ENCODE data around the gene DOK4.

The DOK4 gene

GRCh38 chr16:57485916-57486857, at the start of gene DOK4:
Gene DOK4, minus strand, starts transcription at chr16:57486493. Its CDS starts 6,986 bp downstream, at chr16:57479507.
- peak within 1 kb of the TSS; percentile 39 for H3K4me3 ChIP-seq (ENCODE audit: low read depth, low read length)
- TF ChIP-seq CTCF (IDR thresholded peaks at IDR 0.05; ENCODE audit: borderline replicate concordance, insufficient read depth, low read depth, low read length): no peak

GRCh38 chr16:57535680-57536305, 49.5 kb upstream of the DOK4 start:
- H3K4me3 ChIP-seq (ENCODE audit: low read depth, low read length): peak overlapping the region; percentile 59
- 0 out of 2 replicates have a peak, but pooled peaks have one; percentile 24 for TF ChIP-seq CTCF (IDR thresholded peaks at IDR 0.05; ENCODE audit: borderline replicate concordance, insufficient read depth, low read depth, low read length)

GRCh38 chr16:57534881-57535658, 48.8 kb upstream of the DOK4 start:
- no peak for TF ChIP-seq CTCF (IDR thresholded peaks at IDR 0.05; ENCODE audit: borderline replicate concordance, insufficient read depth, low read depth, low read length)
- H3K4me3 ChIP-seq (ENCODE audit: low read depth, low read length): peak overlapping the region; percentile 43

- H3K4me3 ChIP-seq (ENCODE audit: low read depth, low read length): no peak overlapping the region
- no peak for TF ChIP-seq CTCF (IDR thresholded peaks at IDR 0.05; ENCODE audit: borderline replicate concordance, insufficient read depth, low read depth, low read length)
Observed at GRCh38 chr16:57534337-57534880, 48.1 kb upstream of the DOK4 start.

- H3K4me3 ChIP-seq (ENCODE audit: low read depth, low read length): no peak overlapping the region
- no peak for TF ChIP-seq CTCF (IDR thresholded peaks at IDR 0.05; ENCODE audit: borderline replicate concordance, insufficient read depth, low read depth, low read length)
Observed at GRCh38 chr16:57533431-57534336, 47.4 kb upstream of the DOK4 start.

- no peak overlapping the region for H3K4me3 ChIP-seq (ENCODE audit: low read depth, low read length)
- TF ChIP-seq CTCF (IDR thresholded peaks at IDR 0.05; ENCODE audit: borderline replicate concordance, insufficient read depth, low read depth, low read length): no peak
Observed at GRCh38 chr16:57532266-57532625, 46.0 kb upstream of the DOK4 start.
